ENCODE data around the gene ADGRG3.

Gene ADGRG3, protein sequence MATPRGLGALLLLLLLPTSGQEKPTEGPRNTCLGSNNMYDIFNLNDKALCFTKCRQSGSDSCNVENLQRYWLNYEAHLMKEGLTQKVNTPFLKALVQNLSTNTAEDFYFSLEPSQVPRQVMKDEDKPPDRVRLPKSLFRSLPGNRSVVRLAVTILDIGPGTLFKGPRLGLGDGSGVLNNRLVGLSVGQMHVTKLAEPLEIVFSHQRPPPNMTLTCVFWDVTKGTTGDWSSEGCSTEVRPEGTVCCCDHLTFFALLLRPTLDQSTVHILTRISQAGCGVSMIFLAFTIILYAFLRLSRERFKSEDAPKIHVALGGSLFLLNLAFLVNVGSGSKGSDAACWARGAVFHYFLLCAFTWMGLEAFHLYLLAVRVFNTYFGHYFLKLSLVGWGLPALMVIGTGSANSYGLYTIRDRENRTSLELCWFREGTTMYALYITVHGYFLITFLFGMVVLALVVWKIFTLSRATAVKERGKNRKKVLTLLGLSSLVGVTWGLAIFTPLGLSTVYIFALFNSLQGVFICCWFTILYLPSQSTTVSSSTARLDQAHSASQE

DNA sequence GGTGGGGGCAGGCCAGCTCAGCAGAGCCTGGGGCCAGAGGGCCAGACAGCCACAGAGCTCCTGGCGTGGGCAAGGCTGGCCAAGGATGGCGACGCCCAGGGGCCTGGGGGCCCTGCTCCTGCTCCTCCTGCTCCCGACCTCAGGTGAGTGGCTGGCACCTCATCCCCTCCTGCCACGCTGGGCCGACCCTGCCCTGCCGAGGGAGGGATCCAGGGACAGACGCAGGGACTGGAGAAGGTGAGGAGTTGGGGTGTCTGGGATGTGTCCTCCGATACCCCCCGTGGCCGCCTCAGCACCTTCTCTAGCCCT lies at the start of gene ADGRG3:
Gene ADGRG3, plus strand, starts transcription at position 44 of the 309 bp plus-strand sequence. Its CDS starts 42 bp downstream, at position 86.
- DNase-seq (ENCODE audit: low read depth), result no peak
- H3K4me3 ChIP-seq (ENCODE audit: low read length), result no peak within 1 kb of the TSS
- TF ChIP-seq, protein P1, sequence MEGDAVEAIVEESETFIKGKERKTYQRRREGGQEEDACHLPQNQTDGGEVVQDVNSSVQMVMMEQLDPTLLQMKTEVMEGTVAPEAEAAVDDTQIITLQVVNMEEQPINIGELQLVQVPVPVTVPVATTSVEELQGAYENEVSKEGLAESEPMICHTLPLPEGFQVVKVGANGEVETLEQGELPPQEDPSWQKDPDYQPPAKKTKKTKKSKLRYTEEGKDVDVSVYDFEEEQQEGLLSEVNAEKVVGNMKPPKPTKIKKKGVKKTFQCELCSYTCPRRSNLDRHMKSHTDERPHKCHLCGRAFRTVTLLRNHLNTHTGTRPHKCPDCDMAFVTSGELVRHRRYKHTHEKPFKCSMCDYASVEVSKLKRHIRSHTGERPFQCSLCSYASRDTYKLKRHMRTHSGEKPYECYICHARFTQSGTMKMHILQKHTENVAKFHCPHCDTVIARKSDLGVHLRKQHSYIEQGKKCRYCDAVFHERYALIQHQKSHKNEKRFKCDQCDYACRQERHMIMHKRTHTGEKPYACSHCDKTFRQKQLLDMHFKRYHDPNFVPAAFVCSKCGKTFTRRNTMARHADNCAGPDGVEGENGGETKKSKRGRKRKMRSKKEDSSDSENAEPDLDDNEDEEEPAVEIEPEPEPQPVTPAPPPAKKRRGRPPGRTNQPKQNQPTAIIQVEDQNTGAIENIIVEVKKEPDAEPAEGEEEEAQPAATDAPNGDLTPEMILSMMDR (conservative IDR thresholded peaks at IDR 0.05; ENCODE audit: low read depth, low read length), result no peak

DNA sequence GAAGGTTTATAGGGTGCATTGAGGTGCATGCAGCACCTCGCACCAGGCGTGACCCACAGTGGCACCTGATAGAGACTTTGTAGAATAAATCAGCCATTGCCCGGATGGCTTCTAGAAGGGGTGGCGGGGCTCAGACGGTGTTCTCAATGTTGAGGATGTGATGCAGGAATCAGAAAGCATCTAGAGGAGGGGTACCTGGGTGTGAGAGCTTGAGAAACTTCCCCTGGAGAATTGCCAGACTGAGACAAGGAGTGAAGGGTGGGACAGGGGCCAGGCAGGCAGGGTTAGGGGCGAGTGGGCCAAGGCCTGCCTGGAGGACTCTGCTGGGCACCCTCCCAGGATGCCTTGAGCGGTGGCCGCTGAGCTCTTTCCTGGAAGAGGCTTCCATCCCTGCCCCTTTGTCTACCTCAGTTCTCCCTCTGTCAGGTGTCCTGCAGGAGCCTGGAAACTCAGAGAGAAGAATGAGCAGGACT lies 48.9 kb upstream of the ADGRG3 start:
- TF ChIP-seq, protein P1 (conservative IDR thresholded peaks at IDR 0.05; ENCODE audit: low read depth, low read length), result no peak
- no peak for DNase-seq (ENCODE audit: low read depth)
- H3K4me3 ChIP-seq (ENCODE audit: low read length), result no peak overlapping the region

DNA sequence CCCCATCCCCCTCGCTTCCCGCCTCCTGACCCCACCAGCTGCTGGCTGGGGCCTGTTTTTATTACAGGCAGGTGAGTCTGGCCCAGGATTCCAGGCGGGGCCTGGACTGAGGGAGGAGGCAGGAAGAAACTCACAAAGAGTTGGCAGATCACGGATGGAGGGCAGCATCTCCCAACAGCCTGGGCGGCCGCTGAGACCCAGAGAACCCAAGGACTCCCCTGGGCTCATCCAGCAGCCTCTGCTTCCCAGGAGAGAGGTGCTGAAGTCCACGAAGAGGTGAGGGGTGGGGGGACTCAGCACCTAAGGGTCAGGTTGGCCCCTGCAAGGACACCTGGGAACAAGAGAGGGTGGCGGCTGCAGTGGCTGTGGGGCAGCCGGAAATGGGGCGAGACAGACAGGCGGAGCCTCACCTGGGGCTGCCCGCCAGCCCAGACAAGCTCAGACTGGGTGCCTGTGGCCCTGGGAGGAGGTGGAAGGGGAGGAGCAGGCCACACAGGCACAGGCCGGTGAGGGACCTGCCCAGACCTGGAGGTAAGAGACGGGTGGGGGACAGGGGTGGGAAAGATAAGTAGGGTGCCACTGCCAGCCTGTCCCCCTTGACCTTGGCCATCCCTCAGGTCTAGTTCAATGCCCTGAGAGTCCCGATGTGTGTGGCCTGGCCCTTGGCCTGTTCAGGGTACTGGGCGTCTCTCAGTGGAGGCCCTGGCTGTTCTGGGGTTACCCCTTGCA lies 48.3 kb upstream of the ADGRG3 start:
- H3K4me3 ChIP-seq (ENCODE audit: low read length), result no peak overlapping the region
- TF ChIP-seq, protein P1 (conservative IDR thresholded peaks at IDR 0.05; ENCODE audit: low read depth, low read length), result no peak
- DNase-seq (ENCODE audit: low read depth), result no peak

DNA sequence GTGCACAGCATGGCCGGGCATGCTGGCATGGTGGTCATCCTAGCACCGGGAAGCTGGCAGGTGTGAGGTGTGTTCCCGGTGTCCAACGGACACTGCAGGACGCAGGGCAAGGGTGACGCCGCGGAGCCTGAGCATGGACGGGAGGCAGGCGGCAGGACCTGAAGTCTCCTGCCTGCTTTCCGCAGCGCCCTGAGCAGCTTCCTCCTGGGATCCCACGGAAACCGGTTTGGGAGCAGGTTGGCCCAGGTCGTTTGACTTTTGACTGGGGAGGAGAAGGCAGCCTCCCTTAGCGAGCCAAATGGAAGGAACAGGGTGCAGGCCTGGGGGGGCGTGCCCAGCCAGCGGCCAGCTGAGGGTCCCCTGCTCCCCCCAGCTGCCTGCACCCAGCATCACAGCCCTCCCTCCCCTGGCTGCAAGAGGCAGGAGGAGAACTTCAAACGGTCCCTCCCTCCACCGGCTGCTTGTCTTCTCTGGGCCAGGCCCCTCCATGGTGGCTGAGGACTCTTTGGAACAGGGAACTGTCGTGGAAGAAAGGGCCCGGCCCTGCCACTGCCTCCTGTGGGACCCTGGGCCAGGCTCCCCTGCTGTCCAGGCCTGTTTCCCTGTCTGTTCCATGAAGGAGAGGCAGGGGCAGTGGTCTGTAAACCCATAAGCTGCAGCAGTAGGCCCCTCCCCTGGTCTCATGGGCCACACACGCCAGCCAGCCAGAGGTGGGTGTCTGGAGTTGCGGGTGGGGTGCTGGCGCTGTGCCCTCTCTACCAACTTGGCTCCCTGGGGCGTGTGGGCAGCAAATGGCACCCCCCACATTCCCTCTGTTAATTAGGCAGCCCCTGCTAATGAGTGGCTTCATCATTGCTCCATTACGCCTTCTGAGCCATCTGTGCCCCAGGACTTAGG lies 47.5 kb upstream of the ADGRG3 start:
- no peak overlapping the region for H3K4me3 ChIP-seq (ENCODE audit: low read length)
- DNase-seq (ENCODE audit: low read depth), result no peak
- TF ChIP-seq, protein P1 (conservative IDR thresholded peaks at IDR 0.05; ENCODE audit: low read depth, low read length), result no peak

- no peak for DNase-seq (ENCODE audit: low read depth)
- H3K4me3 ChIP-seq (ENCODE audit: low read length), result no peak overlapping the region
- TF ChIP-seq, protein P1 (conservative IDR thresholded peaks at IDR 0.05; ENCODE audit: low read depth, low read length), result no peak
Measured at GRCh38 chr16:57621521-57622271, 46.4 kb upstream of the ADGRG3 start.
